Stimulated activated CD4-positive, alpha-beta T cell treated with anti-CD3 and anti-CD28 coated beads, Interleukin-12 subunit alpha, Interleukin-12 subunit beta, amount 100 ng/mL, for 24 hours (primary cell): ENCODE measurements around the gene ARL6IP4.

ENCODE experiments used
- DNase-seq, 2 experiments: peaks; one replicate each; pipeline ENCODE4 v3.0.0-alpha.2; 2020; ENCODE audit warnings: low read depth in 2 of 2

The ARL6IP4 gene

GRCh38 chr12:122990961-122991622 is 10.6 kb downstream of the ARL6IP4 start:
- DNase-seq, result no peak

GRCh38 chr12:122991623-122992275 is 11.3 kb downstream of the ARL6IP4 start:
- DNase-seq, result no peak

GRCh38 chr12:122992386-122992785 is 11.9 kb downstream of the ARL6IP4 start:
- DNase-seq, result no peak

- no peak for DNase-seq
Observed at GRCh38 chr12:122994140-122994675, 13.7 kb downstream of the ARL6IP4 start.

GRCh38 chr12:122994781-122995502 is 14.5 kb downstream of the ARL6IP4 start:
- no peak for DNase-seq

- no peak for DNase-seq
Observed at GRCh38 chr12:122995503-122996187, 15.2 kb downstream of the ARL6IP4 start.

- no peak for DNase-seq
Observed at GRCh38 chr12:122996188-122996601, 15.7 kb downstream of the ARL6IP4 start.

- DNase-seq, result no peak
Observed at GRCh38 chr12:122996621-122997342, 16.3 kb downstream of the ARL6IP4 start.

- DNase-seq, result no peak
Observed at GRCh38 chr12:122997343-122998250, 17.1 kb downstream of the ARL6IP4 start.

GRCh38 chr12:122998316-122998715 is 17.8 kb downstream of the ARL6IP4 start:
- DNase-seq, result no peak

- no peak for DNase-seq
Observed at GRCh38 chr12:122999196-122999946, 18.9 kb downstream of the ARL6IP4 start.

- no peak for DNase-seq
Observed at GRCh38 chr12:122999986-123000420, 19.5 kb downstream of the ARL6IP4 start.

GRCh38 chr12:123000578-123000977 is 20.1 kb downstream of the ARL6IP4 start:
- DNase-seq, result no peak

- no peak for DNase-seq
Observed at GRCh38 chr12:123001464-123001863, 21.0 kb downstream of the ARL6IP4 start.

GRCh38 chr12:123003257-123003656 is 22.8 kb downstream of the ARL6IP4 start:
- DNase-seq, result no peak

- DNase-seq, result no peak
Observed at GRCh38 chr12:123004287-123004686, 23.8 kb downstream of the ARL6IP4 start.

GRCh38 chr12:123005081-123005626 is 24.7 kb downstream of the ARL6IP4 start:
- no peak for DNase-seq

- DNase-seq, result no peak
Observed at GRCh38 chr12:123006977-123007376, 26.5 kb downstream of the ARL6IP4 start.

GRCh38 chr12:123010110-123010509 is 29.6 kb downstream of the ARL6IP4 start:
- no peak for DNase-seq
